BLaER1 (cell line): ENCODE results near the gene NCK1.

Experiments used
- H3K27ac ChIP-seq: shearing (Covaris generic); formaldehyde crosslinking; 2 replicates; pipeline ENCODE4 v1.8.1; 2022
- H3K27me3 ChIP-seq: shearing (Covaris generic); formaldehyde crosslinking; 2 replicates; pipeline ENCODE4 v1.8.1; 2022
- H3K36me3 ChIP-seq: shearing (Covaris generic); formaldehyde crosslinking; 2 replicates; pipeline ENCODE4 v1.8.1; 2022
- H3K4me1 ChIP-seq: shearing (Covaris generic); formaldehyde crosslinking; 2 replicates; pipeline ENCODE4 v1.8.1; 2022
- H3K4me2 ChIP-seq: shearing (Covaris generic); formaldehyde crosslinking; 2 replicates; pipeline ENCODE4 v1.8.1; 2022
- H3K4me3 ChIP-seq: shearing (Covaris generic); formaldehyde crosslinking; 2 replicates; pipeline ENCODE4 v1.8.1; 2022
- H3K9ac ChIP-seq: shearing (Covaris generic); formaldehyde crosslinking; 2 replicates; pipeline ENCODE4 v1.8.1; 2022
- H3K9me3 ChIP-seq: shearing (Covaris generic); formaldehyde crosslinking; 2 replicates; pipeline ENCODE4 v1.8.1; 2022
- H4K20me1 ChIP-seq: shearing (Covaris generic); formaldehyde crosslinking; 2 replicates; pipeline ENCODE4 v1.8.1; 2022
- Cebpa-rat ChIP-seq: shearing (Covaris generic); IDR thresholded peaks from 2 replicates; pipeline ENCODE4 v1.8.1; 2022

The NCK1 gene

GRCh38 chr3:136990826-136991225 is 128.8 kb downstream of the NCK1 start:
- no peak for TF ChIP-seq Cebpa-rat

GRCh38 chr3:136992115-136992514 is 130.1 kb downstream of the NCK1 start:
- Histone ChIP-seq H3K4me3 (no peak overlapping the region), H3K9ac (no peak overlapping the region), H3K4me1 (peaks cover 11% of the 10 kb centered on the region), H3K9me3 (no peaks in the 10 kb centered on the region), H3K27ac (no peak overlapping the region), H3K4me2 (no peak overlapping the region), H3K36me3 (no peaks in the 10 kb centered on the region), H4K20me1 (no peaks in the 10 kb centered on the region), H3K27me3 (no peaks in the 10 kb centered on the region)
- no peak for TF ChIP-seq Cebpa-rat

More at GRCh38 chr3:136990826-136991225, 128.8 kb downstream of the NCK1 start:
- Histone ChIP-seq H4K20me1 (no peaks in the 10 kb centered on the region), H3K36me3 (no peaks in the 10 kb centered on the region), H3K4me3 (no peak overlapping the region), H3K27ac (no peak overlapping the region), H3K27me3 (no peaks in the 10 kb centered on the region), H3K4me1 (peaks cover 3% of the 10 kb centered on the region), H3K4me2 (no peak overlapping the region), H3K9me3 (no peaks in the 10 kb centered on the region), H3K9ac (no peak overlapping the region)

DNA sequence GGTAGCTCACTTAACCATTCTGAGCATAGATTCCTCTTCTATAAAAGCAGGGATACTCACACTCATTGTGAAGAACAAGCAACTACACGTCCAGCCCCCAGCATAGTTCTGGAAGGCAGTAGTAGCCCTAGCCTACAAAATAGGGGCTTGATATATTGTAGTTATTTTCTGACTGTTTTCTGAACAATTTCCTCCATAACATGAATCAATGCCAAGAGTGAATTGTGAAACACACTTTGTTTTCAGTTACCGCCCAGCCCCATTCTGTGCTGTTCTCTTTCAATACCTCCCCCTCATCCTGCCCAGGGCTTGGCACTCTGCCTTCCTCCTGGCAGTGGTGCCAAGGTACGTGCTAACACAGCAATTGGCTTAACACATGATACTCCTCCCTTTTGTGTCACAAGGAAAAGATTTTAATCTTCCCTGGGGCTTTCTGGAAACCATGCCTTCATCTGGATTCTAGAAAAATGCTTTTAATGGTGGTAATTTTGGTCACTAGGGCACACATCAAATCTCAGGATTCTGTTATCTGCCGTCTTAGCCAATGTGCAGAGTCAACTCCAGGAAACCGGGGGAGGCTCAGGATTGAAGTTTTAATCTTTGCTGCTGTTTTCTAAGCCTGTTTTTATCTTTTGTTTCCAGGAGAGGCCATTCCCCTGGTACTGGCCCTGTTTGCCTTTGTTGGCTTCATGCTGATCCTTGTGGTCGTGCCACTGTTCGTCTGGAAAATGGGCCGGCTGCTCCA is 132.9 kb downstream of the NCK1 start:
- Histone ChIP-seq H4K20me1 (no peaks in the 10 kb centered on the region), H3K27me3 (no peaks in the 10 kb centered on the region), H3K9ac (no peak overlapping the region), H3K4me3 (no peak overlapping the region), H3K4me2 (no peak overlapping the region), H3K36me3 (no peaks in the 10 kb centered on the region), H3K9me3 (no peaks in the 10 kb centered on the region), H3K27ac (no peak overlapping the region), H3K4me1 (peaks cover 11% of the 10 kb centered on the region)
- TF ChIP-seq Cebpa-rat, result no peak

- no peaks in the 10 kb centered on the region for H3K36me3 ChIP-seq
- no peaks in the 10 kb centered on the region for H3K27me3 ChIP-seq
- H3K4me3 ChIP-seq, result no peak overlapping the region
- H3K27ac ChIP-seq, result no peak overlapping the region
- no peaks in the 10 kb centered on the region for H3K9me3 ChIP-seq
- H3K4me2 ChIP-seq, result peak overlapping the region; percentile 7
- peaks cover 11% of the 10 kb centered on the region for H3K4me1 ChIP-seq
- H3K9ac ChIP-seq, result no peak overlapping the region
- H4K20me1 ChIP-seq, result no peaks in the 10 kb centered on the region
- no peak for TF ChIP-seq Cebpa-rat
These were observed 133.6 kb downstream of the NCK1 start for GRCh38 chr3:136995652-136996051.
